Transverse colon (tissue), 4 donors: ENCODE results near the gene NDUFS7.

Source experiments
- POLR2A ChIP-seq: fragments of 450-650 bp; IDR thresholded peaks from one replicate; pipeline ENCODE4 v1.6.1; 2016; ENCODE audit warnings: antibody characterized with exemption, mild to moderate bottlenecking, moderate library complexity
- POLR2AphosphoS5 ChIP-seq, 3 donors: sonication (generic); formaldehyde crosslinking; IDR thresholded peaks; one replicate each; pipeline ENCODE4 v1.6.1; 2016; ENCODE audit warnings: antibody characterized with exemption in 3 of 3
- TF ChIP-seq, protein P1 (sequence below), 5 experiments: fragments of 200-600 bp in 3 of 5; fragments of 450-650 bp in 2 of 5; sonication (generic) in 3 of 5; IDR thresholded peaks; 1 replicate in 2 of 5; 2 replicates in 3 of 5; pipeline ENCODE4 v1.5.1; 2016 to 2017; ENCODE audit warnings: antibody characterized with exemption in 5 of 5, inconsistent platforms in 3 of 5, mild to moderate bottlenecking in 2 of 5, moderate library complexity in 1 of 5

DNA sequence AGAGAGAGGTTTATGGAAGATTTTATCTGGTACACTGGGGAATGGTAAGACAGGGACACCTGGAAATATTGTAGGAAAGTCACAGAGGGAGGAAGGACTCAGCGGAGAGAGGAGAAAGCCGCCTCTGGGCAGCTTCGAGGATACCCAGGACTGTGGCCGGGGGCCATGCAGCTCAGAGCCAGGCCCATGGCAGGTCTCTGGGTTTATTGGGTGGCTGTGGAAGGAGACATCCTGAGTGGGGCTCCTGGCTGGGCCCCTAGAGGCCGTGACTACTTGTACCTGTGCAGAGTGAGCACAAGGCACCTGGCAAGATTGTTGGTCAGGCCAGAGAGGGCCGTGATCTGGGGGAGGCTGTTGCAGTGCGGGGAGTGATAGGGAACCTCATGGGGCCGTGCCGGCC is 27.1 kb downstream of the NDUFS7 start:
- TF ChIP-seq, protein P1, sequence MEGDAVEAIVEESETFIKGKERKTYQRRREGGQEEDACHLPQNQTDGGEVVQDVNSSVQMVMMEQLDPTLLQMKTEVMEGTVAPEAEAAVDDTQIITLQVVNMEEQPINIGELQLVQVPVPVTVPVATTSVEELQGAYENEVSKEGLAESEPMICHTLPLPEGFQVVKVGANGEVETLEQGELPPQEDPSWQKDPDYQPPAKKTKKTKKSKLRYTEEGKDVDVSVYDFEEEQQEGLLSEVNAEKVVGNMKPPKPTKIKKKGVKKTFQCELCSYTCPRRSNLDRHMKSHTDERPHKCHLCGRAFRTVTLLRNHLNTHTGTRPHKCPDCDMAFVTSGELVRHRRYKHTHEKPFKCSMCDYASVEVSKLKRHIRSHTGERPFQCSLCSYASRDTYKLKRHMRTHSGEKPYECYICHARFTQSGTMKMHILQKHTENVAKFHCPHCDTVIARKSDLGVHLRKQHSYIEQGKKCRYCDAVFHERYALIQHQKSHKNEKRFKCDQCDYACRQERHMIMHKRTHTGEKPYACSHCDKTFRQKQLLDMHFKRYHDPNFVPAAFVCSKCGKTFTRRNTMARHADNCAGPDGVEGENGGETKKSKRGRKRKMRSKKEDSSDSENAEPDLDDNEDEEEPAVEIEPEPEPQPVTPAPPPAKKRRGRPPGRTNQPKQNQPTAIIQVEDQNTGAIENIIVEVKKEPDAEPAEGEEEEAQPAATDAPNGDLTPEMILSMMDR (IDR thresholded peaks at IDR 0.05) = no peak
- TF ChIP-seq POLR2A (no peak), POLR2AphosphoS5 (IDR thresholded peaks at IDR 0.05) (no peak)
